HL-60 (cell line): Measurements from ENCODE around the gene ZNF792.

Experiments
- GABPA ChIP-seq: IDR thresholded peaks from 2 replicates; pipeline ENCODE4 v1.6.1; 2012; ENCODE audit warnings: low read depth
- POLR2AphosphoS5 ChIP-seq: IDR thresholded peaks from 2 replicates; pipeline ENCODE4 v1.6.1; 2012; ENCODE audit warnings: low read depth
- REST ChIP-seq: IDR thresholded peaks from 2 replicates; pipeline ENCODE4 v1.6.1; 2012; ENCODE audit warnings: low read depth; ENCODE audit not compliant: insufficient replicate concordance
- SPI1 ChIP-seq: IDR thresholded peaks from 2 replicates; pipeline ENCODE4 v1.6.1; 2012; ENCODE audit warnings: low read depth, mild to moderate bottlenecking, borderline replicate concordance
- TF ChIP-seq, protein P1 (sequence below): IDR thresholded peaks from one replicate; pipeline ENCODE4 v1.5.1; 2011; ENCODE audit warnings: low read length, control low read depth, inconsistent platforms; ENCODE audit not compliant: insufficient read depth

DNA sequence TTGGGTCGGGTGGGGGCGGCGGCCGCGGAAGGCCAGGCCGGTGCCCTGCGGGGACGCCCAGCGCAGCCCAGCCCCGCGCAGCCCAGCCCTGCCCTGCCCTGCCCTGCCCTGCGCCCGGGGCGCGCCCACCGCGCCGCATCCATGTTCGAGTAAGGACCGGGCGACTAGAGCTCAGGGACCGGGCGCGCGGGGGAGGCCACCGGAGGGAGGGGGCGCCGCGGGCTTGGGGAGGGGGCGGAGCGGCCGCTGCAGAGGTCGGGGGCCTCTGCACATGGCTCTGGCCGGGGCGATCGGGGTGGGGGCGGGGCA lies 36.3 kb upstream of the ZNF792 start:
- TF ChIP-seq, protein P1, sequence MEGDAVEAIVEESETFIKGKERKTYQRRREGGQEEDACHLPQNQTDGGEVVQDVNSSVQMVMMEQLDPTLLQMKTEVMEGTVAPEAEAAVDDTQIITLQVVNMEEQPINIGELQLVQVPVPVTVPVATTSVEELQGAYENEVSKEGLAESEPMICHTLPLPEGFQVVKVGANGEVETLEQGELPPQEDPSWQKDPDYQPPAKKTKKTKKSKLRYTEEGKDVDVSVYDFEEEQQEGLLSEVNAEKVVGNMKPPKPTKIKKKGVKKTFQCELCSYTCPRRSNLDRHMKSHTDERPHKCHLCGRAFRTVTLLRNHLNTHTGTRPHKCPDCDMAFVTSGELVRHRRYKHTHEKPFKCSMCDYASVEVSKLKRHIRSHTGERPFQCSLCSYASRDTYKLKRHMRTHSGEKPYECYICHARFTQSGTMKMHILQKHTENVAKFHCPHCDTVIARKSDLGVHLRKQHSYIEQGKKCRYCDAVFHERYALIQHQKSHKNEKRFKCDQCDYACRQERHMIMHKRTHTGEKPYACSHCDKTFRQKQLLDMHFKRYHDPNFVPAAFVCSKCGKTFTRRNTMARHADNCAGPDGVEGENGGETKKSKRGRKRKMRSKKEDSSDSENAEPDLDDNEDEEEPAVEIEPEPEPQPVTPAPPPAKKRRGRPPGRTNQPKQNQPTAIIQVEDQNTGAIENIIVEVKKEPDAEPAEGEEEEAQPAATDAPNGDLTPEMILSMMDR = no peak
- TF ChIP-seq REST (no peak), POLR2AphosphoS5 (no peak), SPI1 (no peak), GABPA (no peak)
